Activated T-cell treated with anti-CD3 and anti-CD28 coated beads, Interleukin-2, amount 50 U/mL, for 48 hours (primary cell): Measurements from ENCODE around the gene BNC1.
"Not testable (repeated sequence)": the region's sequence is repeated elsewhere in the genome, so short reads cannot be mapped to it uniquely, and the experiment has no call there.

Experiments
- DNase-seq, 2 experiments: peaks; one replicate each; pipeline ENCODE4 v3.0.0-alpha.2; 2020

Gene BNC1

DNA sequence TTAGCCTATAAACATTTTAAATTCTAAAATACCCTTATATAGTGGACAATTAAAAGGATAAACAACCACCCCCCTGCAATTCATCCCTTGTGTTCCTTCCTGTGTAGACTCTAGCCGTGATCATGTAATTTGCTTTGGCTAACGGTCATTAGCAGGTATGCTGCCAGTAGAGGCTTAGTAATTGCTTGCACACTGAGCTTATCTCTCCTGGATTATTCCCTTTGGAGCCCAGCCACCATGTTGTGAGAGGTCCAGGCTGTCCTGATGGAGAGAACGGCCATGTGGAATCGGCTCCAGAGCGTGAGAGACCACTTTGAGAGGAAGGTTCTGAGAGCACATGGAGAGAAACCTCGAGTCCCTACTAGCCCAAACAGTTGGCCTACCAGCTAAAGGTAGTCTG lies 11.0 kb upstream of the BNC1 start:
- DNase-seq: no peak

DNA sequence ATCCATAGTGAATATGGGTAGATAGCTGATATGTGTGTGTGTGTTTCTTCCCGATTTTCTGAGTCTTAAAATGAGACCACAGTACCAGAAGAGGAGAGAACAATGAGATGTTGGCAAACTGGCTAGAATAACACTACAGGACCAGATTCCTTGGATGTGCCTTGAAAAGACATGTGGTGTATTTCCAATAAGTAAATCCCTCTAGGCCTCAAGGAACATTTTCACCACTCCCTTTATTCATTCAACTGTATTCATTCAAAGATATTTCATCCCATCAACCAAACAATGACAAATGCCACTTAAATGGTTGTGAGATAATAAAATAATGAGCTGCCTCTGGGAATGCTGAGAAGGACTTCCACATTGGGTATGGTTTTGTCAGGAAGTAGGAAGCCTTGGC lies 8.7 kb upstream of the BNC1 start:
- no peak for DNase-seq

DNA sequence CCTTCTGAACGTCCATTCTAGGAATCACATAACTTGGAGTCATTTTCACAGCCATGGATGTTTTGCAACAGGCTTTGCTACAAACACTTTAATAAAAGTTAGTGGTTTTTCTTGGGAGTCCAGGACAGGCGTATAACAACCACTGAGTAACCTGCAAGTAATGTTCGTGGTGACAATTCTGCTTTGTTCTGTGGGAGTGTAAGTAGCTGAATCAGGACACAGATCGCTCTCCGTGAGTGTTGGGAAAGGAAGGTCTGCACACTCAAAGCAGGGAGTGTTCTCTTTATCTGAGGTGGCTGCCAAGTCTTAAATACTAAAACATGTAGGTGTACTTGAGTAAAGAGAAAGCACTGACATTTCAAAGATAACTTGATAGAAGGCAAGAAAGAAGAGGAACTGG lies 7.9 kb upstream of the BNC1 start:
- no peak for DNase-seq

DNA sequence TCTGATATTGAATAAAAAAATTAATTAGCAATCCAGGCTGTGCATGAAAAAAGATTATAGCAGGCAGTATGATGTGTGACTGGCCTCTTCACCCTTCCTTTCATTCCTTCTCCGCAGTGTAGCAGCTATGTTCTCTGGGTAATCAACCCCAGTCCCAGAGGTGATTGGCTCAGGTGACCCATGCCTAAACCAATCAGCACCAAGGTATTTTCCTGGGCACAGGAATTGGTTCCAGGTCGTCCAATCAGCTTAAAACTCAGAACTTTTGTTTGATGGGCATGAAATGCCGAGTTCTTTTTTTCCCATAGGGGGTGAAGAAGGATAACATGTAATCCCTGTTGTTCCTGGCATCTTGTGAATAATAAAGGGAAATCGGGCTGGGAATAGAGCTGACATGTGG lies 5.8 kb upstream of the BNC1 start:
- DNase-seq: no peak

DNA sequence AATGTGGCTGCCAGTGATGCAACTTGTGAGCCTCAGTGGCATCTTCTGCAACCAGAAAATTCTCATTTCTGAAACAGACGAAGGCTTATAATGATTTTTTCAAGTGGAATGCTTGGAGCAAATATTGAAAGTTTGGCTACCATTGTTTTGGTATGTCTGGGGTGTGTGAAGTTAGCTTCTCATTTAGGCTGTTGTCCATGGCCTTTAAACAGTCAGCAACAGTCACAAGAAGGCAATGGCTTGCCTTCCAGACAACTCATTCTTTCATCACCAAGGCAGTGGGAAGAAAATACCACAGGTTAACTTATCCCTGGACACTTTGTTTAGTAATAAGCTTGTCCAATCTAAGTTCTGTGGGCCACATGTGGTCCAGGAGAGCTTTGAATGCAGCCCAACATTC lies 4.7 kb upstream of the BNC1 start:
- DNase-seq: no peak

DNA sequence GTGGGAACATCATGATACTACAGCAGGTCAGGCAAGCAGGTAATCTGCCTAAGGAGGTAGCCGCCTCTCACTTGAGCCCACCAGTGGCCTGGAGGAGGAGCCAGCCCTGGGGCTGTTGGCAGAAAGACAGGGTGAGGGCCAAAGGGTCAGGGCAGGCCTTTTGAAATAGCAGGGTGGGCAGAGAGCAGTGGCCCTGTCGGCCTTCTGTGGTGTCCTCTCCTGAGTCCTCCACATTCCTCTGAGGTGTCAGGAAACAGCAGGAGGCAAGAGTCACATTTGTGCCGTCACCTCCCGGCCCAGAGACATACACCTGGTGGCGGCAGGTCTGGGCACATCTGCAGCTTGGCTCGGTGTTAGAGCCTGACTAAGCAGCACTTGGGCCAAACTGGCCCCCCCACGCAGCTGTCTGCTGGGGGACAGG lies 3.9 kb upstream of the BNC1 start:
- no peak for DNase-seq

DNA sequence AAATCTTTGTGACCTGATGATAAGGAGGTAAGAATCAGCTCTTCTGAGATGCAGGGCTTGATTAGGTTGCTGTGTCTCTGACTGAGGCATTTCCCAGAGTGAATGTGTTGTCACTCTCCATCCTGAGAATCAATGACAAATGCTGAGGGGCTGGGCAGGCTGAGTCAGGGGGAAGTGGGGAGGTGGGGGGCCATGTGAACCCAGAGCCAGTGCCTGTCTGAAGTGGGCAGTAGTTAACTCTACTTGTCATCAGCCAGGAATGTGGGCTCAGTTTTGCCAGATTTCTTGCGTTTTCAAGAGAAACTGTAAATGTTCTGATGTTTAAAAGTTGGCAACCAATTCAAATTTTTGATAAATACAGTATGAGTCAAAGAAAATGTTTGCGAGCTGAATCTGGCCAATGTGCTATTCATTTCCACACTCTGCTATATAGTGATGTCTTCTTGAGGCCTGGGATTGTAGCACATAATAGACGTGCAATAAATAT lies 3.1 kb upstream of the BNC1 start:
- no peak for DNase-seq

DNA sequence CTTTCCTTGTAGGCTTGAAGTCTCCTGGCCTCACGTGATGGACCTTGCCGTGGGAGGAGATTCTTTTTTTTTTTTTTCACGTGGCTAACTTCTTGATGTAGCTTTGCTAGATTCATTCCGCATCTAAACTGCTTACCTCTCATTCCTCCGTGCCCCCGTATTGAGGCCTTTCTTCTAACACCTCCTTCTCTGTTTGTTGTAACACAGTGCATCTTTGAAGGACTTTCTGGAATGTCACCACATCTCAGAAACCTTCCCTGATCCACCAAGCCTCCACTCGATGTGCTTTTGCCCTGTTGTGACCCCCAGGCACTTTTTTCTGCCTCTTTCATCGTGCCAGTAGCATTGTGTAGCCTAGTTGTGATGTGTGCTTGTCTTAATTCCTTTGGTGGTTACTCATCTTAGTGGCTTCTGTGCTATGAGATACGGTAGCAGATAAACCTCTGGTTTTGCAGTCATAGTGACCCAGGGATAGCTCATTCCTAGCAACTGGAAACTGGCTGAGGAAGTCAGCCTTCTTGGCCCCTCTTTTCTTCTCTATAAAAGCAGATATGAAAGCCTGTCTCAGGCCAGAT lies 1.6 kb upstream of the BNC1 start:
- DNase-seq: no peak

DNA sequence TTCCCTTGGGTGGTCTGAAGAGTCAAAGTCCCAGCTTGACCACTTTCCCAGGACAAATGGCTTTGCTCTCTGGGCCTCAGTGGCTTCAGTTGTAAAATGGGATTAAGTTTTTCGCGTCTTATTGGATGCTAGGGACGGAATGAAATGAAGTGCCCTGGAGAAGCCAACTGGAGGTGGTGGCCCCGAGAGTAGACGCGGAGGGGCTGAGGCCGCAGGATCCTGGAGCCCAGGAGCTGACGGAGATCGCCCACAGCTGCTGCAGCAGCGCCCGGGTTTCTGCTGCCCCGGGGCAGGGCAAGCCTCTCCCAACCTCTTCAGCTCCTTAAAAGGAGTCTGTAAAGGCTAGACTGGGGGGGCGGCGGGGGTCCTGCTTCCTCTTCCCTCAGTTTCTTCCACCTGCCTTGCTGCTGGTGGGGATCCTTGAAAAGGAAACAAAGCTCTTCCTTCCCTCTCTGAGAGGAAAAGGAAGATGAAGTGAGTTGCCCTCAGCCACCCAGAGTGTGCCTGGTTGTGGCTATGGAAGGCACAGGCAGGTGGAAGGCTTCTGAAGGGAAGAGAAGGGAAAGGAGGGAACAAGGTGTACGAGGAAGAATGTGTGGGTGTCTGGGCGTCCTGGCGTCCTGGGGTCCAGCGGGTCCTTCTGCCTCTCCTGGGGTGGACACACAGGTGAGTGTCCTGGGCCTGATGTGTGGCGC lies 967 bp upstream of the BNC1 start:
- DNase-seq: no peak

DNA sequence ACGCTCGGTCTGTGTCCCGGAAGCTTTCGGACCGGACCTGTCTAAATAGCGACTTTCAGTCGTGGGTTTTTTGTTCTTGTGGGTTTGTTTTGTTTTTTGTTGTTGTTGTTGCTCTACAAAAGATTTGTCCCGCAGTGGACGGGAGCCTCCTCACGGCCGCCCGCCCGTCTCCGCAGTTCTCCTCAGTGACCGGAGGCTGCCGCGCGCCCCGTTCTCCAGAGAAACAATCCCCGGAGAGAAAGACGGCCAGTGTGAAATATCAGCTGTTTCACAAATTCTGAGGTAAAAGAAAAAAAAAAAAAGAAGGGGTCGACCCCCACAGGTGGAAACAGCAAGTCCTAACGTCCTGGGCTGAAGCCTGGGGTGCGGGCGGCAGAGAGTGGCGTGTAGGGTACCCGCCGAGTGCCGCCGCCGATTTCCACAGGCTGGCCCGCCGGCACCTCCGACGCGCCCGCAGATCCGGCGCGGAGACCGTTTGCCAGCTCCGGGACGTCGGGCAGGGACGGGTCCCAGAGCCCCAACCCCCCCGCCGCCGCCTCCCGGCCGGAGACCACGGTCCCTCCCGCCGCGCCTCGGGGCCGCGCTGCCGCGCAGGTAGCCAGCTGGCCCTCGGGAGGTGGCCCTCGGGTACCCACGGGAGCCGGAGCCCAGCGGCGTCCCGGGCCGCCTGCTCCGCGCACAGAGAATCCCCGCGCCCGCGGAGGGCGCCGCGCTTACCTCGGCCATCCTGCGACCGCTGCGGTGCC lies 478 bp downstream of the BNC1 start:
- peak in 1 of 2 experiments; percentile 16 for DNase-seq

DNA sequence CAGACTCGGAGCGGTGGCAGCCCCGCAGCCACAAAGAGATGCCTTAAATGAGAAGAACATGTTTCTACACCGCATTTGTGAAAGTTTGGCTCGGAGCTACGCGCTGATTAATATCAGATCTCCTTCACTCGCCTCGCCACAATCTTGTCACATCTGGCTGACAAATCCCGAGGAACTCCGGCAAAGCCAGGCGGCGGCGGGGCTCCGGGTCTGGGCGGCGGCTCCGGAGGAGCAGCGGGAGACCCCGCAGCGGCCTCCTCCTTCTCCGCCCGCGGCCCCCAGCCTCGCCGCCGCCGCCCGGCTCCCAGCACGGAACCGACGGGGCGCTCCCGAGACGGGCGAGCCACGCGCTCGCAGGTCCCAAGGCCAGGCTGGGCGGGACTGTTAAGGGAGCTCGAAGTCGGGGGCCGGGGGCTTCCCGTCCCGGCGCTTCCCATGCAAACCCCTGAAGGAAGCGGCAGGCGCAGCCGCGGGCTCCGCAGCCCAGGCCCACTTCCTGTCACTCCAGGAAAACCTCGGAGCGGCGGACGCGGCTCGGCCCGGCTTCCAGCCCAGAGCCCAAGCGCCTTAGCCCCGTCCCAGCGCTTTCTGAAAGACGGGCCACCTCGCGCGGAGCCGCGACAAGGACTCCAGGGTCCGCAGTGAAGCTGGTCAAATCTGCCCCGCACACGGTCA lies 1.2 kb downstream of the BNC1 start:
- peak; percentile 18 to 27 for DNase-seq

DNA sequence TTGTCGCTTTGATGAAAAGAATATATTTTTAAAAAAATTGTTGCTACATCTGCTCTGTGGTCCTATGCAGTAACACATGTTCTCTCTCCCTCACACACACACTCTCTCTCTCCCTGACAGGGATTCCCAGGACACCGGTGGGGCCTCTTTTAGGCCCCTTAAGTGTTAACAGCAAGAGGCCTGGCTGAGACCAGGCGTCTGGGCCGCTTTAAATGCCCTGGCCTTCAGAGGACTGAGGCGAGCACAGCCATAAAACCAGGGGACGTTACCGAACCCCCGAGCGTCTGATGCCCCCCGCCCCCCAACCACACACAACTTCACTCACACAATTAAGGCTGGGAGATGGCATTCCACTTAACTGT lies 1.7 kb downstream of the BNC1 start:
- DNase-seq: no peak

DNA sequence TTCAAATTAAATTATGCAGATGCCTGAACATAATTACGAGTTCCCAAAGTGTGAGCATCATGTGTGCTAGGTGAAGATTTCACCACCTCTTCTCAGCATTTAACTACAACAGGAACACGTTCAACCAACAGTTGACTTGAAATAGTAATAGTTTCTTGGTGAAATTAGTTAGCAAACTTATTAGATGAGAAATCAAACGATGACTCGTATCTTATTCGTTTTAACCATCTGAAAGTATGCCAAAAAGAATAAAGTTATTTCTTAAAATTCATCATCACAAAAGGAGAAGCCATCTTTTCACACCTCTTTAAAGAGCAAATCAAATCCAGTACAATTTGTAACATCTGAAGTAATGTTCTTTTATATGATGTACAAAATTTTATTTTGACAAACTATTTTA lies 2.3 kb downstream of the BNC1 start:
- no peak for DNase-seq

DNA sequence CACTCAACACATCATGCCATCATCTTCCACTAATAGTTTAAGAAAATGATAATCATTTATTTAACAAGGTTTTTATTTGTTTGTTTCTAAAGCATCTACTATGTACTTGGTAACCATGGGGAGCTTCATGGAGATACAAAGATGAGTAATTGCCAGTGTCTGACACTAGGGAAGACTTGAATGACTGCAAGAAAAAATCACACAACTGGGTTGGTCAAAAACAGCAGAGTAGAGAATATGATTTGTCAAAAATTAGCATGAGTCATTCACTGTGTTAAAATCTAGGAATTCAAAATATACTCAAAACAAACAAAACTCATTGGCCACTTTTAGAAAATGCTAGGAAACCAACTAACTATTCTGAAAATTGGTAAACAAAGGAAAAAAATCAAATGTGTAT lies 6.3 kb downstream of the BNC1 start:
- DNase-seq: no peak

DNA sequence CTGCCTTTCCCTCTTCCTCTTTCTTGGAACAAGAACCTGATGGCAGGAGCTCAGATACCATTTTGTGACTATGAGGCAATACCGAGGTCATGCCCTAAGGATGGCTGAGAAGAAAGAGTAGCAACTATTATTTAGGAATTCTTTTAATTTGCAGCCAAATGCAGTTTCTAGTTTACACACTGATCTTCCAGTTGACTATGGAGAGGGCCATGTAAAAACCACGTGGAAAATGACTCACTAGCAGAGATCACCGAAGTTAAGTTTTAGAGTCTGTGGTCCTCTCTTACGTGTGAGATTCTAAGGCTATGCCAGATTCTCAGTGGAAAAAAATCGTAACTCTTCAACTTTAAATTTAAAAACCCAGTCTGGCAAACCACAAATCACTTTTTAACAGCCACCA lies 7.8 kb downstream of the BNC1 start:
- no peak for DNase-seq

DNA sequence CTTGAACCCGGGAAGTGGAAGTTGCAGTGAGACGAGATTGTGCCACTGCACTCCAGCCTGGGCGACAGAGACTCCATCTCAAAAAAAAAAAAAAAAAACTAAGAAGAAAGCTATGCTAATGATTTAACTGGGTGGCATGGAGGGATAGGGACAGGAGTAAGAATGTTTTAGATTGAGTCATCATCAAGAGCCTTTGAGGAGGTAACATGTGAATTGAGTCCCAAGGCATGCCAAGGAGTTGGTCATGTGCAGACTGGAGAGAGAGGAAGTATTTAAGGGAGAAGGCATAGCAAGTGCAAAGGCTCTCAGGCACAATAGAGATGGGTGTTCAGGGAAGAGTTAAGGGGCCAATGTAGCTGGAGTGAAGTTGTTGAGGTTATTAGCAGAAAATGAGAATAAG lies 9.1 kb downstream of the BNC1 start:
- DNase-seq: no peak

DNA sequence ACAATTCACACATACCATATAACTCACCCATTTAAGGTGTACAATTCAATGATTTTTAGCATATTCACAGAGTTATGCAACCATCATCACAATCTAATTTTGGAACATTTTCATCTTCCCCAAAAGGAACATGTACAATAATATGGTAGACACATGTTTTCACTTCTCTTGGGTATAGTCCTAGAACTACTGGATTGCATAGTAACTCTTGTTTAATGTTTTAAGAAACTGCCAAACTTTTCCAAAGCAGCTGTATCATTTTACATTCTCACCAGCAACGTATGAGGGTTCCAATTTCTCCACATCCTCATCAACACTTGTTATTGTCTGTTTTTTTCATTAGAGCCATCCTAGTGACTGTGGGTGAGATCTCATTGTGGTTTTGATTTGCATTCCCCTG lies 14.3 kb downstream of the BNC1 start:
- DNase-seq: no peak

DNA sequence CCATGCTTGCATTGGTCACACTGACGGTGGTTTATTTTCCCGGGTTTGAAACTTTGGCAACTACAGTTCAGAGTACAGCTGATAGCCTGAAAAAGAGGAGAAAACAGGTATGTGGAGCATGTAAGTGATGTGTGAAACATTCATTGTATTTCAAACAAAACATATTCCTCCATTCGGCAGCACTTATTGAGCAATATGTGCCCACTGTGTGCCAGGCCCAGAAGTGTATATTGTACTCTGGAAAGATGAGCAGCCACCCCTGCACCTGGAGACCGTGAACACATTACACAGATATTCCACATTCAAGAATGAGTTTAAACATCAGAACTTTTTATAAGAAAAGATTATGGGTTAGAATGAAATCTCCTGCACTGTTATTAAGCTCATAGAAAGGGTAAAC lies 16.3 kb downstream of the BNC1 start:
- DNase-seq: no peak

DNA sequence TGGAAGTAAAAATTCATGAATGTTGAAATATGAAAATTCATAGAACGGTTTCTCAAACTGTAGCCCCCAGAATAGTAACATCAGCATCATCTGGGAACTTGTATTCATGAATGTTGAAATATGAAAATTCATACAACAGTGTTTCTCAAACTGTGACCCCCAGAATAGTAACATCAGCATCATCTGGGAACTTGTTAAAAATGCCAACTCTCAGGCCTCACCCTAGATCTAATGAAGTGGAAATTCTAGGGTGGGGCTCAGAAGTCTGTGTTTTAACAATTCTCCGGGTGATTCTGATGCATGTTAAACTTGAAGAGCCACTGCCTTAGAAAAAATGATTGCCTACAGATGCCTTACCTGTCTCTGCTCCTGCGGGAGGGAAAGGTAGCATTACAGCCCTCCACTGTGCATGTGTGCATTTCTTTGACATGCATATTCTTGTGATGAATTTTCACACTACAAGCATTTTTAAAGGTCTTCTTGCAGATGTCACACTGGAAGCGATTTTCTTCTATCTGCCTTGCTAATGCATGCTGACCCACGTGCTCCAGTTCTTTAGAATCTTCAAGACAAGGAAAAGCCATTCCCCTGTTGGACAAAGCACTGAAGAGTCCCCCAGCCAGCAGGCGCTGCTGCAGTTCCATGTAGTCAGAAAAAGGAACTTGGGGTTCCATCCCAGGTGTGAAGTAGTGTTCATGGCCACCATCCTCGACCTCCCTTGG lies 21.7 kb downstream of the BNC1 start:
- no peak for DNase-seq

DNA sequence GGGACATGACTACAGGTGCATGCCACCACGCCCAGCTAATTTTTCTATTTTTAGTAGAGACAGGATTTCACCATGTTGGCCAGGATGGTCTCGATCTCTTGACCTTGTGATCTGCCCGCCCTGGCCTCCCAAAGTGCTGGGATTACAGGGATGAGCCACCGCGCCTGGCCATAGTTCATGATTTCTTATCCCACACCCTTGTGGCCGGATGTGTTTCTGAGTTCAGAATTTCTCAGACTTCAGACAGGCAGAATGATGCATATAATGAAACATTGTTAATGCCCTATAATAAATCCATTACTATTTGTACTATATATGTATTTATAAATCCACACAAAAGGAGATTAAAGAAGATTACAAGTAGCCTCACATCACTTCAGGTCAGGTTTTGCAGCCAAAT lies 22.3 kb downstream of the BNC1 start:
- DNase-seq: not testable (repeated sequence)

DNA sequence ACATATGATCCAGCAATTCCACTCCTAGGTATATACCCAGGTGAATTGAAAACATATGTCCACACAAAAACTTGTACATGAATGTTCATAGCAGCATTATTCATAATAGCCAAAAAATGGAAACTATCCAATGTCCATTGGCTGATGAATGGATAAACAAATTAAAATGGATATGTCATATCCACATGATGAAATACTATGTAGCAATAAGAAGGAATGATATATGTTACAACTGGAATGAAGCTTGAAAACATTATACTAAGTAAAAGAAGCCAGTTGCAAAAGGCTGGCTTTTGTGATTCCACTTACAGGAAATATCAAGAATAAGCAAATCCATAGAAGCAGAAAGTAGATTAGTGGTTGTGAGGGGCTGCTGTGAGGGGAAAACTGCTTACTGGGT lies 33.7 kb downstream of the BNC1 start:
- DNase-seq: no peak

DNA sequence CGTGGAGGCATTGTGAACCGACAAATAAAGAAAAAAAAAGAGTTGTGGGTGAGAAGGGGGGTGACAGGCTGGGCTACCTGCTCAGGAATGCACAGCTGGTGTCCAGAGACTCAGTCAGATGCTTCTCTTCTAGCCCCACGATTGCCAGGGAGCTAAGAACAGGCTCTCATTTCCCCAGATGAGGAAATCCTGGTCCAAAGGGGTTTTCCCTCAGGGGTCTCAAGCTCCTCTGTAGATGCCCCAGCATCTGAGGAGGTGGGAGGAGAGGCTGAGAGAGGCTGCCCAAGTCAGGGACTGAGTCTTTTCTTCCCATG lies 35.5 kb downstream of the BNC1 start:
- no peak for DNase-seq
